GM21786 (cell line): Measurements from ENCODE around the gene PDE4D.

Experiments used
- ATAC-seq: cut with Tn5 transposase; IDR thresholded peaks from one replicate; pipeline ENCODE4 v1.9.1; 2021; ENCODE audit not compliant: unreplicated experiment

The PDE4D gene

DNA sequence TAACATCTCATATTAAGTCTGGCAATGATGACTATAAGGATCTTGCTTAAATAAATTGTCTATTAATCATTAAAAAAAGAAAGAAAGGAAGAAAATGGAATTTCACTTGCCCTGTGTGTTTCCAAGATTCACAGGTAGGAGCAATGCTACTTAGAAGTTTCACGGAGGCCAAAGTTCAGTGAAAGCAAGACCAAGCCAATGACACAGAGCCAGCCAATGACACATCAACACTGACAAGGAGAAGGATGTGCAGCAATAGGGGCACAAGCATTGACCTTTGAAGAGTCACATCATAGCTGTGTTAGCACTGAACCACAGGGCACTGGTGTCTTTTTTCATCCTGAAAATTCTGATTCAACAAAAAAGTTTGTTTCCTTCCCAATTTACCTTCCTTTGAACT is 364.3 kb downstream of the PDE4D start:
- ATAC-seq, result no peak

GRCh38 chr5:59528202-59528862 is 365.2 kb downstream of the PDE4D start:
- ATAC-seq, result no peak

DNA sequence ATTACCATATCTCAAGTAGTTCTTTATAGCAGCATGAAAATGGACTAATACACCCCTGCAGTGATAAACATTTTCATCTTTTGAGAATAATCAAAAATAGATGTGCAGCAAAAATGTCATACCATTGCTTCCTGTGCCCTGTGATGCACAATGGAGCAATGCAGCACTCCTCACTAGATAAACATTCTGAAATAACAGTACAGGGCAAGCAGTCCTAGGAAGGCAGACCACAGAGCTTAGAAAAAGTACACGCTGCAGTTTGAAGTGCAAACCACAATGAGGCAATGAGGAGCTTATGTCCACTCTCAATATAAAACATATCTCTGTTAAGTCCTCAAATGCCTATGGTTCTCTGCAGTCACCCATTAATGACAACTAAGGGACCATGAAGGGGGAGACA is 367.6 kb downstream of the PDE4D start:
- no peak for ATAC-seq

DNA sequence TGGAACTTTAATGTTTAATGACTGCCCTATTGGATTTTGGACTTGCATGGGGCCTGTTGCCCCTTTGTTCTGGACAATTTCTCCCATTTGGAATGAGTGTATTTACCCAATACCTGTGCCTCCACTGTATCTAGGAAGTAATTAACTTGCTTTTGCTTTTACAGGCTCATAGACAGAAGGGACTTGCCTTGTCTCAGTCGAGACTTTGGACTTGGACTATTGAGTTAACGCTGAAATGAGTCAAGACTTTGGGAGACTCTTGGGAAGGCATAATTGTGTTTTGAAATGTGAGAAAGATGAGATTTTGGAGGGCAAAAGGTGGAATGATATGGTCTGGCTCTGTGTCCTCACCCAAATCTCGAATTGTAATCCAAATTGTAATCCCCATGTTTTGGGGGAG is 368.2 kb downstream of the PDE4D start:
- ATAC-seq, result no peak

DNA sequence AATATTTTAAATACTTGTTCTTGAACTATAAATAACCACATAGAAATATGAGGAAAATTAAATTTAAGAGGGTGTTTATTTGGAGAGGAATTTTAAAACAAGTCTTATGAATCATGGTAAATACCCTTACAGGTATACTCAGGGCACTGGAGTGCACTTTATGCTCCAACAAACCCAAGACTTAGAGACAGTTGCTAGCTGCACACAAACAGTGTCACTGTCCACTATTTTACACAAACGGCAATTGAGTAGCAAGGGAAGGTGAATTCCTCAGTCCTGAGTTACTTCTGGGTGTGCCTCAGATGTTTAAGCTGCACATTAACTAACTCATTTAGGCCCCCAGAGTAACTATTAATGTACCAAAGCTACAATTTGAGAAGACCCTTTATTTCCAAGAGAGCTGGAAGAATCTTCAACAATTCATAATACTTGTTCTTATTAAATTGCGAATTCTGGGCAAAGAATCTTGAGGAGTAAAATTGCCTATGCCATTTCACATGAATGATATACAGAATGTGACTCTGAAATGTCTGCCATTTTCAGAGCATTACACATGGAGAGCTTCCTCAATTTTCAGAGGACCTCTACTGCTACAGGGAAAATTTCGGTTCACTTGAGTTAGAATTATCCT is 371.2 kb downstream of the PDE4D start:
- ATAC-seq, result no peak

DNA sequence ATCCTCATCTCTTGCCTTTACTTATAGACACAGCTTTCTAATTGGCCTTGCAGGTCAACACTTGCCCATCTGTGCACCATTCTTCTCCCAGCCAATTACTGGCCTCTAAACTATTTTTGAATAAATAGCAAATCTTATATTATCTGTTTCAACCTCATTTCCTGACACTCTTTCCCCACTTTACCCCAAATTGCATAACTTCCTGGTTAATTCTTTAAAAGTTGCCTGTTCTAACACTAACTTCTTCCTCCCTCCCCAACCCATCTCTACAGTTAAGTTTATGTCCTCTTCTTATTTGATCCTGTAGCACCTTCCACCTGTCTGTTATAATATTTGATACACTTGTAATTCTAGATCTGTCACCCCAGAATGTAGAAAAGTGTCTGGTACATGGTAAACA is 372.1 kb downstream of the PDE4D start:
- no peak for ATAC-seq

GRCh38 chr5:59519338-59519737 is 374.2 kb downstream of the PDE4D start:
- ATAC-seq, result no peak

- no peak for ATAC-seq
Measured at GRCh38 chr5:59517926-59518585, 375.5 kb downstream of the PDE4D start.

DNA sequence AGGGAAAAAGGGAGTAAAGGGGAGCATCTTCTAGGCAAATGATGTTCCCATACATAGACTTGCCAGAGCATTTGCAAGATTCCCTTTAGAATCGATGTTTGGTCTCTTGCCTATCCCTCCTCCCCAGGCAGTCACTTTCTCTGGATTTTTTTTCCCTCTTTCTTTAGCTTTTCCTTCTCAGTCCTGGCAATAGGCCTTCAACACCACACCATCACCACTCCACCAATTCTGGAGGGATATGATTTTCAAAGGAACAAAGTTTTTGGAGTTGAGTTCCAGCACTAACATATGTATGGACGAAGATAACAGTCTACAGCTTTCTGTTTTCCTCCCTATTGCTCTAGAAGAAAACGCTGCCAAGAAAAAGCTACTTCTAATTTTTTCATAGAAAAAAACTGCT is 377.4 kb downstream of the PDE4D start:
- no peak for ATAC-seq

GRCh38 chr5:59506285-59506877 is 387.1 kb downstream of the PDE4D start:
- ATAC-seq, result no peak

GRCh38 chr5:59504043-59504442 is 389.5 kb downstream of the PDE4D start:
- ATAC-seq, result no peak

- ATAC-seq, result no peak
Measured at GRCh38 chr5:59503220-59503619, 390.3 kb downstream of the PDE4D start.

GRCh38 chr5:59501316-59501715 is 392.2 kb downstream of the PDE4D start:
- ATAC-seq, result no peak

DNA sequence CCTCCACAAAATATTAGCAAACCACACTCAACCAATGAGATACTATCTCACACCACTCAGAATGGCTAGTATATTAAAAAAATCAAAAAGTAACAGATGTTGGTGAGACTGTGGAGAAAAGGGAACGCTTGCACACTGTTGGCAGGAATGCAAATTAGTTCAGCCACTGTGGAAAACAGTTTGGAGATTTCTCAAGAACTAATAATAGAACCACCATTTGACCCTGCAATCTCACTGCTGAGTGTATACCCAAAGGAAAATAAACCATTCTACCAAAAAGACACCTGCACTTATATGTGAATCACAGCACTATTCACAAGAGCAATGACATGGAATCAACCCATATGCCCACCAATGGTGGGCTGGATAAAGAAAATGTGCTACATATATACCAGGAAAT is 393.5 kb downstream of the PDE4D start:
- no peak for ATAC-seq

- no peak for ATAC-seq
Measured at GRCh38 chr5:59497207-59497606, 396.3 kb downstream of the PDE4D start.

DNA sequence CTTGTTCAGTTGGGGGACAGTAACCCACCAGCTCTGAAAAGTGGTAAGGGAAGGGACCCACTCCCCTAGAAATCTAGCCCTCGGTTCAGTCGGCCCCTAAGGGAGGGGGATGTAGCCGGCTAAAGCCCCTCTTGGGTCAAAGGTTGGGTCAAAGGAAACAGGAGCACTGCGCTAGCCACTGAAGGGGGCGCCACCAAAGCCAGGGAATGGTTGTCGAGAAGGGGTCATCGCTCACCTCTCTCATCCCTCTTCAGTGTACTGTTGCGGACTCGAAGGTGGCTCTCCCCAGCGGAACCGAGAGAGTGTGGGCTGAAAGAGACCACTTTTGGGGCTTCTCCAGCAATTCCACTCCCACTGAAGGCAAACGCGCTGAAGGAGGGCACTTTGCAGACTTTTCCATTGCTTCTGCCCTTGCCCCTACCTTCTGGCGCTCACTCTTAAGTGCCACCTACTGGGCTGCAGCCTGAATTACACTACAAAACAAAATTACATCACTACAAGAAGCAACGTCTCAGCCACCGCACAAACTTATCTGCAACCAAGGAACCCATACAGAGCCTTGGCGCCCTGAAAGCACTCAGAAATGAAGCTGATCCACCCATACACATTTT is 396.9 kb downstream of the PDE4D start:
- no peak for ATAC-seq

- no peak for ATAC-seq
Measured at GRCh38 chr5:59491945-59492344, 401.6 kb downstream of the PDE4D start.

DNA sequence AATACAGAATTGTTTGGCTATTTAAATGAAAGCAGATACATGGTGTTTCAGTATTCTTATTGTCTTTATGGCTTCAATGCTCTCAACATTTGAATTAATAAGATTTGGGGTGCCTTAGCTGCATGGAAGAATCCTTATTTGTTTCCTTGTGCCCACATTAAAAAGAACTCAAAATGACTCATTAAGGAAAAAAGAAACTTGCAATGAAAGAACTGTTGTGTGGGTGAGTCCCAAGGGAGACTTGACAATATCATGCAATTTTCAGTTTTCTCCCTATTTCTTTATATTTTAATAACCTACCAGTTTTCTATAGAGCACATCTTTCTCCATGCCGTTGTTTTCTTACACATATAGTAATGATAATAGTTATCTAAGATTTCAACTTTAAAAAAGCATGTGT is 404.0 kb downstream of the PDE4D start:
- no peak for ATAC-seq

DNA sequence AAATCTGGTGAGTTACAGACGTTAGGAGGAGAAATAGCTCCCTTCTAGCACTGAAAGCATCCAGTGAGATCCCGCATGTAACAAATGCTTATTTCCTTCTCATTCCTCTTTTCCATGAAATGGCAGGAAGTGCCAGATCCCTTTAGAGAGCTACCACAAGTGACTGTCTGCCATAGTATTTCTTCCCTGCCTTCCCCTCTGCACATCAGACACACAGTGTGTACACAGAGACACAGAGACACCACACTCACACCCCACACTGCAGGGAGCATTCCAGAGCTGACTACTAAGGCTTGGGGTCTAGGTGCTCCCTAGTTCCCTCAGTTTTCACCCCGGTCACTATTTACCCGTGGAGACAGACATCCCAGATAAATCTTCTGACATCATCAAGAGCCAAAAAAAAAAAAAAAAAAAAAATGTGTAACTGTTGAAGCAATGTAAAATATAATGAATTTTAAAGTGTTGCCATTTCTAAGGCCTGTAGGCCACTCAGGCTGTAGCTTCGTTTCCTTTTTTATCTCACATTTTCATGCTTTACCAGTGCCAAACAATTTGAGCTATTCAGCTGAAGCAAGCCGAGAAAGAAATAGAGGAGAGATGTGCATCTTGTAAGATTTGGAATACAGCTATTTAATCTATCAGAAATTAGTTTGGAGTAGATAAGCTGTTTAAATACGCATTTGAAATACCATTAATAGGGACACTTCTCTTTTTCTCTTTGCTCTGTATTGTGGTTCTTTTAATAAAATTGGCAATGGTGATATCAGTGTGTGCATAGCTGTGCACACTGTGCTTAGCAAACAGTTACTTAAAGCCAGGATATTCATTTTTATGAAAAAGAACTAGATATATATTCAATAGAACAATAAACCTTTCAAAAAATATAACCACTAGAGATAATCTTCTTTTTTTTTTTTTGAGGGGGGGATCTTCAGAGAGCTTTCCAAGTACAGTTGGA is 405.5 kb downstream of the PDE4D start:
- no peak for ATAC-seq

GRCh38 chr5:59487068-59487686 is 406.3 kb downstream of the PDE4D start:
- ATAC-seq, result no peak
